Neuronal stem cell (in vitro differentiated cells): Measurements from ENCODE around the gene SRCAP.

Experiments used
- DNase-seq: peaks from one replicate; pipeline ENCODE4 v3.0.0-alpha.2; 2013; ENCODE audit warnings: low spot score
- H2AFZ ChIP-seq: one replicate; pipeline ENCODE4 v1.6.1; 2013; ENCODE audit warnings: mild to moderate bottlenecking, low read length, inconsistent platforms
- H2AK5ac ChIP-seq: 2 replicates; pipeline ENCODE4 v1.6.1; 2013; ENCODE audit warnings: low read depth, mild to moderate bottlenecking, inconsistent platforms, low read length, moderate library complexity, mixed read lengths
- H2BK120ac ChIP-seq: 2 replicates; pipeline ENCODE4 v1.6.1; 2013; ENCODE audit warnings: low read depth, mild to moderate bottlenecking, inconsistent platforms, low read length, moderate library complexity, mixed read lengths
- H2BK12ac ChIP-seq: one replicate; pipeline ENCODE4 v1.6.1; 2013; ENCODE audit warnings: low read length, inconsistent platforms
- H2BK15ac ChIP-seq: 2 replicates; pipeline ENCODE4 v1.6.1; 2013; ENCODE audit warnings: mild to moderate bottlenecking, low read length, inconsistent platforms, mixed read lengths
- H2BK5ac ChIP-seq: one replicate; pipeline ENCODE4 v1.6.1; 2013; ENCODE audit warnings: inconsistent platforms, mild to moderate bottlenecking, low read length, moderate library complexity
- H3K14ac ChIP-seq: one replicate; pipeline ENCODE4 v1.6.1; 2013; ENCODE audit warnings: low read length, inconsistent platforms
- H3K18ac ChIP-seq: 2 replicates; pipeline ENCODE4 v1.6.1; 2013; ENCODE audit warnings: low read length, inconsistent platforms
- H3K23ac ChIP-seq: 2 replicates; pipeline ENCODE4 v1.6.1; 2013; ENCODE audit warnings: low read depth, mild to moderate bottlenecking, mixed read lengths, low read length, inconsistent platforms; ENCODE audit not compliant: poor library complexity
- H3K27ac ChIP-seq: replicated peaks from 3 replicates; pipeline ENCODE4 v1.5.1; 2013; ENCODE audit warnings: low read length, inconsistent platforms
- H3K27me3 ChIP-seq, 3 experiments: 2 replicates each; pipeline ENCODE4 v1.6.1; 2013; ENCODE audit warnings: low read length in 3 of 3, mild to moderate bottlenecking in 2 of 3, inconsistent platforms in 1 of 3, low read depth in 1 of 3, mixed read lengths in 1 of 3, moderate library complexity in 1 of 3; ENCODE audit not compliant: control insufficient read depth in 3 of 3, insufficient read depth in 3 of 3
- H3K36me3 ChIP-seq, 2 donors: replicated peaks in 1 of 2; 2 replicates each; pipeline ENCODE4 v1.6.1; 2013; ENCODE audit warnings: low read length in 2 of 2; ENCODE audit not compliant: control insufficient read depth in 2 of 2, insufficient read depth in 2 of 2
- H3K4ac ChIP-seq: 2 replicates; pipeline ENCODE4 v1.6.1; 2013; ENCODE audit warnings: inconsistent platforms, mild to moderate bottlenecking, low read length, moderate library complexity
- H3K4me1 ChIP-seq, 2 donors: 1 replicate in 1 of 2; 2 replicates in 1 of 2; pipeline ENCODE4 v1.6.1; 2013; ENCODE audit warnings: low read length in 2 of 2, low read depth in 1 of 2; ENCODE audit not compliant: control insufficient read depth in 2 of 2, insufficient read depth in 1 of 2
- H3K4me2 ChIP-seq: one replicate; pipeline ENCODE4 v1.6.1; 2013; ENCODE audit warnings: mild to moderate bottlenecking, low read length, inconsistent platforms; ENCODE audit not compliant: insufficient read depth, poor library complexity, severe bottlenecking
- H3K4me3 ChIP-seq, 2 donors: 2 replicates each; pipeline ENCODE4 v1.5.1; 2013; ENCODE audit warnings: low read length in 2 of 2, mild to moderate bottlenecking in 2 of 2, inconsistent platforms in 1 of 2, moderate library complexity in 1 of 2
- H3K79me1 ChIP-seq: one replicate; pipeline ENCODE4 v1.6.1; 2013; ENCODE audit warnings: low read depth, mild to moderate bottlenecking, inconsistent platforms, low read length, moderate library complexity
- H3K9ac ChIP-seq: one replicate; pipeline ENCODE4 v1.6.1; 2013; ENCODE audit warnings: mild to moderate bottlenecking, low read depth, low read length, inconsistent platforms; ENCODE audit not compliant: poor library complexity
- H3K9me3 ChIP-seq, 2 donors: replicated peaks in 1 of 2; 2 replicates each; pipeline versions ENCODE3 to v1.6.1; 2013; ENCODE audit warnings: low read length in 2 of 2, mild to moderate bottlenecking in 2 of 2, inconsistent platforms in 1 of 2, low read depth in 1 of 2, mixed read lengths in 1 of 2, moderate library complexity in 1 of 2; ENCODE audit not compliant: control insufficient read depth in 2 of 2, insufficient read depth in 1 of 2
- H4K8ac ChIP-seq: one replicate; pipeline ENCODE4 v1.6.1; 2013; ENCODE audit warnings: low read depth, mild to moderate bottlenecking, inconsistent platforms, low read length, moderate library complexity
- H4K91ac ChIP-seq: one replicate; pipeline ENCODE4 v1.6.1; 2013; ENCODE audit warnings: low read length, low read depth, mild to moderate bottlenecking, inconsistent platforms; ENCODE audit not compliant: poor library complexity
- WGBS, 2 donors: extraction: QIAGEN DNeasy Blood & Tissue Kit; methylation state at CpG; one replicate each; pipeline ENCODE4 v1.1.7; 2013; ENCODE audit warnings: missing lambda C conversion rate in 2 of 2, mixed read lengths in 1 of 2; ENCODE audit not compliant: insufficient read length in 2 of 2, insufficient replicate concordance in 1 of 2; ENCODE audit errors: extremely low coverage in 2 of 2; 5-methylcytosine and 5-hydroxymethylcytosine counted together

SRCAP gene

DNA sequence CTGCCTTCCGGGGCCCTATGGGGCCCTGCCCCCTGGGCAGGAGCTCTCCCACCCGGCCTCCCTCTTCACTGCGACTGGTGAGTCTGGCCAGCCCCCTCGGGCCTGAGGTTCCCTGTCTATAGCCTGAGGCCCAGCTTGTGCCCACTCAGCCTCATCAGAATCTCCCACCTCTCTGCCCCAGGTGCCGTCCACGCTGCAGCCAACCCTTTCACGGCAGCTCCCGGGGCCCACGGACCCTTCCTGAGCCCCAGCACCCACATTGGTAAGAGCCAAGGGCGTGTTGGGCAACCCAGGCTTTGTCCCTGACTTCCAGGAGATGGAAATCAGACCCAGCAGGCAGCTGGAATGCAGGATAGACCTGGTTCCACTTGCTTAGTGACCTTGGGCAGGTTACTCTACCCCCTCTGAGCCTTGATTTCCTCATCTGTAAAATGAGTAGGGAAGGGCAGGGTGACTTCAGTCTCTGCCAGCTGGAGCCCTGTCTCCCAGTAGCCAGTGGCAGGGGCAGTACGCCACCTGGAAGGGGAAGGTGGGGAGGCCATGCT, 31.5 kb upstream of the SRCAP start:
- Histone ChIP-seq H3K14ac (no peak overlapping the region), H3K4ac (no peak overlapping the region), H3K79me1 (peaks cover 1% of the 10 kb centered on the region), H3K9ac (no peak overlapping the region), H3K27me3 (no peaks in the 10 kb centered on the region), H2AK5ac (no peak overlapping the region), H2BK5ac (peak overlapping the region; percentile 24), H2BK12ac (no peak overlapping the region), H4K8ac (no peak overlapping the region), H3K9me3 (no peaks in the 10 kb centered on the region), H3K4me1 (no peaks in the 10 kb centered on the region), H2BK15ac (no peak overlapping the region), H3K36me3 (peaks cover 48 to 80% of the 10 kb centered on the region in 2 donors), H3K27ac (no peak overlapping the region), H2BK120ac (no peak overlapping the region), H3K4me2 (no peak overlapping the region), H3K18ac (peak overlapping the region; percentile 51), H3K4me3 (no peak overlapping the region), H4K91ac (no peak overlapping the region), H2AFZ (no peak overlapping the region), H3K23ac (no peak overlapping the region)
- WGBS, 2 donors, result no CpG with 5 or more reads among the region's 11 CpGs
- DNase-seq, result no peak

DNA sequence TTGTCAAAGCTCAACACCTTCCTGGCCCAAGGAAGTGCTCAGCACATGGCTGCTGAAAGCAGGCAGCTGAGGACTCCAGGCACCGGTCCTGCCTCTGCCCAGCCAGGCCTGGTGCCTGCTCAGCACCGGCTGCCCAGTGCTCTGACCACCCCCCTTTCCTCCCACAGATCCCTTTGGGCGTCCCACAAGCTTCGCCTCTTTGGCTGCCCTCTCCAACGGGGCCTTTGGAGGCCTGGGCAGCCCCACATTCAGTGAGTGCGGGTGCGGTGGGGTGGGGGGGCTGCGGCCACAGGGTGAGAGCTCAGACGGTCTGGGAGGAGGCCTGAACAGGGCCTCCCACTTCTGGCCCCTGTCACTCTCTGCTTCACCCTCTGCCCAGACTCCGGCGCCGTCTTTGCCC, 30.6 kb upstream of the SRCAP start:
- H3K18ac ChIP-seq, result no peak overlapping the region
- no peak overlapping the region for H4K91ac ChIP-seq
- no CpG with 5 or more reads among the region's 12 CpGs for WGBS, 2 donors
- H2BK5ac ChIP-seq, result no peak overlapping the region
- DNase-seq, result no peak
- no peak overlapping the region for H3K27ac ChIP-seq
- peaks cover 1% of the 10 kb centered on the region for H3K79me1 ChIP-seq
- H3K23ac ChIP-seq, result no peak overlapping the region
- no peak overlapping the region for H4K8ac ChIP-seq
- H3K9ac ChIP-seq, result no peak overlapping the region
- no peak overlapping the region for H3K4me2 ChIP-seq
- H2AFZ ChIP-seq, result no peak overlapping the region
- no peak overlapping the region for H2BK120ac ChIP-seq
- H3K4me1 ChIP-seq, result no peaks in the 10 kb centered on the region
- no peak overlapping the region for H2BK15ac ChIP-seq
- H3K36me3 ChIP-seq, result peaks cover 41 to 71% of the 10 kb centered on the region in 2 donors
- H3K4me3 ChIP-seq, result no peak overlapping the region
- peaks cover 0 to under 1% of the 10 kb centered on the region in 2 donors for H3K9me3 ChIP-seq
- H3K14ac ChIP-seq, result no peak overlapping the region
- no peak overlapping the region for H3K4ac ChIP-seq
- H3K27me3 ChIP-seq, result peaks cover 0 to 1% (median 0%) of the 10 kb centered on the region in 3 experiments
- H2AK5ac ChIP-seq, result no peak overlapping the region
- no peak overlapping the region for H2BK12ac ChIP-seq

GRCh38 chr16:30669026-30669902, 29.7 kb upstream of the SRCAP start:
- Histone ChIP-seq H3K14ac (no peak overlapping the region), H3K36me3 (peaks cover 36 to 64% of the 10 kb centered on the region in 2 donors), H3K4me1 (no peaks in the 10 kb centered on the region), H2BK15ac (no peak overlapping the region), H4K91ac (no peak overlapping the region), H3K4me2 (no peak overlapping the region), H2AFZ (no peak overlapping the region), H3K9ac (no peak overlapping the region), H3K4ac (no peak overlapping the region), H2BK12ac (no peak overlapping the region), H4K8ac (no peak overlapping the region), H3K4me3 (no peak overlapping the region), H2BK5ac (no peak overlapping the region), H3K18ac (no peak overlapping the region), H2AK5ac (no peak overlapping the region), H3K27ac (no peak overlapping the region), H3K27me3 (peaks cover 0 to 3% (median 0%) of the 10 kb centered on the region in 3 experiments), H2BK120ac (no peak overlapping the region), H3K79me1 (peaks cover 1% of the 10 kb centered on the region), H3K23ac (no peak overlapping the region), H3K9me3 (peaks cover 0 to 2% of the 10 kb centered on the region in 2 donors)
- no peak for DNase-seq
- no CpG with 5 or more reads among the region's 41 CpGs for WGBS, 2 donors
